DOHH2 (cell line): Measurements from ENCODE around the gene ARHGEF39.

Experiments used
- EZH2phosphoT487 ChIP-seq: fragments of 200-600 bp; sonication (generic); IDR thresholded peaks from 2 replicates; pipeline ENCODE4 v1.6.1; 2017; ENCODE audit warnings: borderline replicate concordance, mild to moderate bottlenecking, antibody characterized with exemption, low read length, moderate library complexity, mixed read lengths
- TF ChIP-seq, protein P1 (sequence below): fragments of 200-600 bp; sonication (generic); IDR thresholded peaks from one replicate; pipeline ENCODE4 v1.5.1; 2014; ENCODE audit warnings: antibody characterized with exemption, mild to moderate bottlenecking, low read depth, low read length; ENCODE audit not compliant: poor library complexity, severe bottlenecking

- TF ChIP-seq, protein P1, sequence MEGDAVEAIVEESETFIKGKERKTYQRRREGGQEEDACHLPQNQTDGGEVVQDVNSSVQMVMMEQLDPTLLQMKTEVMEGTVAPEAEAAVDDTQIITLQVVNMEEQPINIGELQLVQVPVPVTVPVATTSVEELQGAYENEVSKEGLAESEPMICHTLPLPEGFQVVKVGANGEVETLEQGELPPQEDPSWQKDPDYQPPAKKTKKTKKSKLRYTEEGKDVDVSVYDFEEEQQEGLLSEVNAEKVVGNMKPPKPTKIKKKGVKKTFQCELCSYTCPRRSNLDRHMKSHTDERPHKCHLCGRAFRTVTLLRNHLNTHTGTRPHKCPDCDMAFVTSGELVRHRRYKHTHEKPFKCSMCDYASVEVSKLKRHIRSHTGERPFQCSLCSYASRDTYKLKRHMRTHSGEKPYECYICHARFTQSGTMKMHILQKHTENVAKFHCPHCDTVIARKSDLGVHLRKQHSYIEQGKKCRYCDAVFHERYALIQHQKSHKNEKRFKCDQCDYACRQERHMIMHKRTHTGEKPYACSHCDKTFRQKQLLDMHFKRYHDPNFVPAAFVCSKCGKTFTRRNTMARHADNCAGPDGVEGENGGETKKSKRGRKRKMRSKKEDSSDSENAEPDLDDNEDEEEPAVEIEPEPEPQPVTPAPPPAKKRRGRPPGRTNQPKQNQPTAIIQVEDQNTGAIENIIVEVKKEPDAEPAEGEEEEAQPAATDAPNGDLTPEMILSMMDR = no peak
- no peak for TF ChIP-seq EZH2phosphoT487
Measured at GRCh38 chr9:35675732-35676392, 10.9 kb upstream of the ARHGEF39 start.
